Placental epithelial cell (primary cell): ENCODE measurements around the gene ASB8. TPM values are rescaled to one million over a fixed set of nuclear protein-coding genes. Genes with fewer than 3 reads are reported as not detected.

Experiments
- small RNA-seq: library from RNA; depleted of rRNA; stranded (forward); fragments of <200 nt; gene quantifications from one replicate; pipeline ENCODE3, GENCODE V24; 2012
- total RNA-seq: library from RNA; depleted of rRNA; stranded (reverse); fragments of >200 nt; gene quantifications from 2 replicates; pipeline ENCODE4 v1.2.3, GENCODE V29; 2012

The ASB8 gene
- total RNA-seq: 20.0 and 28.5 TPM in 2 replicates

GRCh38 chr12:48157018-48157888, at the start of gene ASB8:
TSS of gene ASB8 (minus strand) at chr12:48157515. CDS start at chr12:48153496, 4,019 bp downstream.

GRCh38 chr12:48203192-48203591, 45.9 kb upstream of the ASB8 start, which contains the start of gene OR10AD1:
TSS of gene OR10AD1 (minus strand) at chr12:48203292. CDS start at chr12:48203292, 0 bp downstream.

GRCh38 chr12:48183091-48183875, 26.0 kb upstream of the ASB8 start, which contains the start of gene CCDC184:
TSS of gene CCDC184 (plus strand) at chr12:48183644. CDS start at chr12:48184123, 479 bp downstream.

GRCh38 chr12:48119078-48119833, 38.1 kb downstream of the ASB8 start, which contains the start of gene PFKM:
TSS of gene PFKM (plus strand) at chr12:48119364. CDS start at chr12:48122775, 3,411 bp downstream.

GRCh38 chr12:48105867-48106680, 51.2 kb downstream of the ASB8 start, which contains the start of gene SENP1:
TSS of gene SENP1 (minus strand) at chr12:48106079. CDS start at chr12:48101472, 4,607 bp downstream.

Small RNAs within 50 kb of the gene (small RNA-seq; reads per million reads assigned to genes)
- gene MIR6505: 1.2 reads per million, percentile 62 among the genes with 10 or more reads in this experiment

Other genes with a start within 250 kb of the ASB8 start
- gene TMEM106C, start 193.9 kb downstream of the ASB8 start, total RNA-seq: 17.7 and 71.0 TPM in 2 replicates
- under 0.01 and 1.5 TPM in 2 replicates for gene COL2A1, start 153.0 kb downstream of the ASB8 start, total RNA-seq
- 25.1 and 28.2 TPM in 2 replicates for gene SENP1, start 51.4 kb downstream of the ASB8 start, total RNA-seq
- 44.6 and 58.1 TPM in 2 replicates for gene PFKM, start 38.2 kb downstream of the ASB8 start, total RNA-seq
- 0.11 TPM in 1 of 2 replicates, not detected in the other for gene CCDC184, start 26.1 kb upstream of the ASB8 start, total RNA-seq
- gene OR10AD1, start 45.8 kb upstream of the ASB8 start, total RNA-seq: 0.22 TPM in 1 of 2 replicates, not detected in the other
- 14.5 and 17.5 TPM in 2 replicates for gene ZNF641, start 193.4 kb upstream of the ASB8 start, total RNA-seq